BLaER1 treated with 17β-estradiol and CSF1 and Interleukin-3, amounts not matched to agents 10 nM and 100 nM (cell line): ENCODE measurements around the gene ORM2.
"Not testable (repeated sequence)": the region's sequence is repeated elsewhere in the genome, so short reads cannot be mapped to it uniquely, and the experiment has no call there.

Experiments
- H3K27ac ChIP-seq, 11 experiments: shearing (Covaris generic); formaldehyde crosslinking; 2 replicates each; pipeline ENCODE4 v1.8.1; 2022
- H3K27me3 ChIP-seq, 11 experiments: shearing (Covaris generic); formaldehyde crosslinking; 2 replicates each; pipeline ENCODE4 v1.8.1; 2022
- H3K36me3 ChIP-seq, 11 experiments: shearing (Covaris generic); formaldehyde crosslinking; 2 replicates each; pipeline ENCODE4 v1.8.1; 2022
- H3K4me1 ChIP-seq, 10 experiments: shearing (Covaris generic); formaldehyde crosslinking; 2 replicates each; pipeline ENCODE4 v1.8.1; 2022
- H3K4me2 ChIP-seq, 11 experiments: shearing (Covaris generic); formaldehyde crosslinking; 2 replicates each; pipeline ENCODE4 v1.8.1; 2022
- H3K4me3 ChIP-seq, 10 experiments: shearing (Covaris generic); formaldehyde crosslinking; 2 replicates each; pipeline ENCODE4 v1.8.1; 2022
- H3K9ac ChIP-seq, 11 experiments: shearing (Covaris generic); formaldehyde crosslinking; 2 replicates each; pipeline ENCODE4 v1.8.1; 2022
- H3K9me3 ChIP-seq, 11 experiments: shearing (Covaris generic); formaldehyde crosslinking; replicated peaks in 1 of 11; 2 replicates each; pipeline ENCODE4 v1.8.1; 2022
- H4K20me1 ChIP-seq, 11 experiments: shearing (Covaris generic); formaldehyde crosslinking; 2 replicates each; pipeline ENCODE4 v1.8.1; 2022
- Cebpa-rat ChIP-seq, 11 experiments: shearing (Covaris generic); IDR thresholded peaks; 2 replicates each; pipeline ENCODE4 v1.8.1; 2022

ORM2 gene

DNA sequence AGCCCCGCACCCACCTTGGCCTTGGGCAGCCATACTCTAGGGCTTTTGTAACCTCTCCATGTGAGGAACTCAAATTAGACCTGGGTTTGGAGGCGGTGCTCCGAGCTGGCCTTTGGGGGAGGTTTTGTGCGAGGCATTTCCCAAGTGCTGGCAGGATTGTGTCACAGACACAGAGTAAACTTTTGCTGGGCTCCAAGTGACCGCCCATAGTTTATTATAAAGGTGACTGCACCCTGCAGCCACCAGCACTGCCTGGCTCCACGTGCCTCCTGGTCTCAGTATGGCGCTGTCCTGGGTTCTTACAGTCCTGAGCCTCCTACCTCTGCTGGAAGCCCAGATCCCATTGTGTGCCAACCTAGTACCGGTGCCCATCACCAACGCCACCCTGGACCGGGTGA lies at the start of gene ORM2:
ORM2 (plus strand) TSS at position 245 of the 398 bp plus-strand sequence; CDS start at position 281, 36 bp downstream.
- not testable (repeated sequence) for H4K20me1 ChIP-seq, H3K9ac ChIP-seq, H3K4me3 ChIP-seq, H3K4me1 ChIP-seq, H3K36me3 ChIP-seq, H3K27me3 ChIP-seq, H3K27ac ChIP-seq, H3K4me2 ChIP-seq
- peaks cover 0 to 11% (median 3%) of the 10 kb centered on the region in 11 experiments; a peak in 11 of 22 replicates for H3K9me3 ChIP-seq

DNA sequence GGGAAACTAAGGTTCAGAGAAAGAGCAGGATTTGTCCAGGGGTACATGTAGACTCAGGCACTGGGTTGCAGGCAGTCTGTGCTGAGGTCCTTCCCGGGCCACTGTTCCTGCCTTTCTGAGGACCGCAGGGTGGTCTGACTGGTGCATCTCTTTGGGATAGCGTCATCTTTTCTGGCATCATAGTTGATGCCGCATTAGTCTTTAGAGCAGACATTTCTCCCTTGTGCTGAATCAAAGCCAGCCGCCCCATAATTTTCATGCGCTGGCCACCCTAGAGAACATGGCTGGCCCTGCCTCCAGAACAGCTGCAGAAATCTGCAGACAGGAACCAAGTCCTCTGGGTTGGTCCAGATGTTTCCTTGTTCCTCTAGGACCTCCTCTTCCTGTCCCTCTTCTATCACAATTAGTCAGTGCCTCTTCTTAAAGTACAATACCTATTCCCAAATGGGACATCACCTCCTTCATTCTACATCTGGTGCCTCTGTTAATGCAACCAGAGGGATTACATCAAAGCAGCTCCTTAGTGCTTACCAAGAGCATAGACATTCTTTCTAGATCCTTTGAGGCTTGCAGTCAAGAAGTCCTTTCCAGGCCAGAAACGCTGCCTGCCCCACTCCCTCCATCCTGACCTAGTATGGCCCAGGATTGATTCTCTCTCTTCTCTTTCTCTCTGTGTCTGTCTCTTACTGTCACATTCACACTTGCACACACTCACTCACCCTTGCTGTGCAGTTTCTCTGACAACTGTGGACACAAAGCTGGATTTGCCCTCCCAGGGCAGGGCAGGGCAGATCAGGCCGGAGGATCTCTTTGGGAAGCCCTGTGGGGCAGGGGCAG lies 48.8 kb upstream of the ORM2 start:
- Histone ChIP-seq H3K9me3 (no peaks in the 10 kb centered on the region), H3K27me3 (no peaks in the 10 kb centered on the region), H3K4me1 (peaks cover 16 to 81% (median 50%) of the 10 kb centered on the region in 10 experiments), H3K4me2 (peak overlapping the region in 9 of 11 experiments; percentile 30 to 67 (median 51); a peak in 18 of 22 replicates), H3K4me3 (no peak overlapping the region), H4K20me1 (peaks cover 0 to 5% (median 0%) of the 10 kb centered on the region in 11 experiments; a peak in 1 of 22 replicates), H3K36me3 (peaks cover 10 to 84% (median 67%) of the 10 kb centered on the region in 11 experiments), H3K9ac (peak overlapping the region in 6 of 11 experiments; percentile 10 to 47 (median 39); a peak in 6 of 22 replicates), H3K27ac (peak overlapping the region in 8 of 11 experiments; percentile 35 to 68 (median 50); a peak in 14 of 22 replicates)
- no peak for TF ChIP-seq Cebpa-rat (IDR thresholded peaks at IDR 0.05)

DNA sequence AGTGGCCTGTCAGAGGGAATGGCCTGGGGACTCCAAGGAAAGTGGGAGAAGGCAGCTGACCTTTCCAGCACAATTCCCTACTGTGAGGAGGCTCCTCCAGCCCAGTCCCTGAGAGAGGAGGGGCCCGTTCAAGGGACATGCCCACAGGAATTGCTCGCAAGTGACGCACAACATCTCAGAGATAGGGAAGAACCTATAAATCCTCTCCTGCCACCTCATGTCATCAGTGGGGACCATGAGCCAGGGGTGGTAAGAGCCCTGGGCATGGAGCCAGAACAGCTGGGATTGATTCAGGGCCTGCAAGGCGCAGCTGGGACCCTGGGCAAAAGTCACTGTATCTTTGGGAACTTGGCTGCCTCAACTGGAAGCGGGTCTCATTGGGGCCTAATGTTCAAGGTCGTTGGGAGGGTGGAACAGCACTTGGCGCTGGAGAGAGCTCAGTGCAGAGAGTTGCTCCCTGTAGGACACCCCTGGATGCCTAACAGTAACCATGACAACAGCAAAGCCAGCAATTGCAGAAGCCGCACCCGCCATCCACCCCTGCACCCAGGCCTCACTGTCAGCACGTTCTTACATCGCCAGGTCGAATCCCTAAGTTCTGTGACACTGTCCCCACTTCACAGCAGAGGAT lies 48.1 kb upstream of the ORM2 start:
- Histone ChIP-seq H3K4me3 (no peak overlapping the region), H3K36me3 (peaks cover 8 to 84% (median 66%) of the 10 kb centered on the region in 11 experiments; a peak in 21 of 22 replicates), H4K20me1 (peaks cover 0 to 5% (median 0%) of the 10 kb centered on the region in 11 experiments; a peak in 1 of 22 replicates), H3K4me1 (peaks cover 21 to 79% (median 50%) of the 10 kb centered on the region in 10 experiments), H3K27me3 (no peaks in the 10 kb centered on the region), H3K9ac (peak overlapping the region in 6 of 11 experiments; percentile 10 to 47 (median 39); a peak in 6 of 22 replicates), H3K4me2 (peak overlapping the region in 9 of 11 experiments; percentile 30 to 67 (median 51); a peak in 15 of 22 replicates), H3K9me3 (no peaks in the 10 kb centered on the region), H3K27ac (peak overlapping the region in 8 of 11 experiments; percentile 34 to 68 (median 48); a peak in 14 of 22 replicates)
- TF ChIP-seq Cebpa-rat (IDR thresholded peaks at IDR 0.05) = no peak

DNA sequence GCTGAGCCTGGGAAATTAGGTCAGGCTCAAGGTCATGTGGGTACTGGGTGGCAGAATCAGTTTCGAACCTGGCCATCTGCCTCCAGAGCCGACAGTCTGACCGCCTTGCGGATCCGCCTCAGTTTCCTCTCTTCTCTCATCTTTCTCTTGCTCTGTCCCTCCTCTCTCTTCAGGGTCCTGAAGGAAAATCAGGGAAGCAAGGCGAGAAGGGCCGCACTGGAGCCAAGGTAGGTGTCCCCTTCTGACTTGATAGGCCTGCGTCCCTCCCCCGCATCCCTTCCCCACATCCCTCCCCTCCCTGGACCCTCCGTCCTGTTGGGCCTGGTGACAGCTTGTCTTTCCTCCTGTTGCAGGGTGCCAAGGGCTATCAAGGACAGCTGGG lies 47.6 kb upstream of the ORM2 start:
- H3K36me3 ChIP-seq = peaks cover 3 to 84% (median 66%) of the 10 kb centered on the region in 11 experiments; a peak in 21 of 22 replicates
- no peak for TF ChIP-seq Cebpa-rat (IDR thresholded peaks at IDR 0.05)

GRCh38 chr9:114282507-114282906 lies 47.2 kb upstream of the ORM2 start:
- Histone ChIP-seq H3K27ac (peak overlapping the region in 5 of 11 experiments; percentile 10 to 68 (median 63); a peak in 6 of 22 replicates), H3K36me3 (peaks cover 0 to 84% (median 66%) of the 10 kb centered on the region in 11 experiments; a peak in 21 of 22 replicates), H3K27me3 (no peaks in the 10 kb centered on the region), H3K9ac (peak overlapping the region in 2 of 11 experiments; percentile 3 to 11; a peak in 2 of 22 replicates), H3K9me3 (no peaks in the 10 kb centered on the region), H3K4me3 (no peak overlapping the region), H3K4me1 (peaks cover 21 to 70% (median 46%) of the 10 kb centered on the region in 10 experiments), H3K4me2 (peak overlapping the region in 3 of 11 experiments; percentile 2 to 25 (median 18); a peak in 5 of 22 replicates), H4K20me1 (peaks cover 0 to 5% (median 0%) of the 10 kb centered on the region in 11 experiments; a peak in 1 of 22 replicates)
- TF ChIP-seq Cebpa-rat (IDR thresholded peaks at IDR 0.05) = no peak

More for the DNA sequence above, 47.6 kb upstream of the ORM2 start:
- no peaks in the 10 kb centered on the region for H3K9me3 ChIP-seq
- peak overlapping the region in 6 of 11 experiments; percentile 10 to 68 (median 58); a peak in 6 of 22 replicates for H3K27ac ChIP-seq
- H4K20me1 ChIP-seq = peaks cover 0 to 5% (median 0%) of the 10 kb centered on the region in 11 experiments; a peak in 1 of 22 replicates
- peak overlapping the region in 2 of 11 experiments; percentile 2 to 25; a peak in 4 of 22 replicates for H3K4me2 ChIP-seq
- no peak overlapping the region for H3K4me3 ChIP-seq
- no peaks in the 10 kb centered on the region for H3K27me3 ChIP-seq
- peaks cover 21 to 74% (median 48%) of the 10 kb centered on the region in 10 experiments for H3K4me1 ChIP-seq
- peak overlapping the region in 1 of 11 experiments; percentile 11; a peak in 2 of 22 replicates for H3K9ac ChIP-seq

- no peak overlapping the region for H3K4me3 ChIP-seq
- H4K20me1 ChIP-seq = peaks cover 0 to 5% (median 0%) of the 10 kb centered on the region in 11 experiments; a peak in 1 of 22 replicates
- peak overlapping the region in 3 of 11 experiments; percentile 2 to 25 (median 18); a peak in 5 of 22 replicates for H3K4me2 ChIP-seq
- H3K27me3 ChIP-seq = no peaks in the 10 kb centered on the region
- H3K4me1 ChIP-seq = peaks cover 21 to 70% (median 46%) of the 10 kb centered on the region in 10 experiments
- peak overlapping the region in 1 of 11 experiments; percentile 3; a peak in 1 of 22 replicates for H3K9ac ChIP-seq
- TF ChIP-seq Cebpa-rat (IDR thresholded peaks at IDR 0.05) = peak in 1 of 11 experiments; percentile 40; a peak in 1 of 22 replicates
- H3K27ac ChIP-seq = peak overlapping the region in 4 of 11 experiments; percentile 52 to 68 (median 64); a peak in 6 of 22 replicates
- H3K36me3 ChIP-seq = peaks cover 0 to 85% (median 67%) of the 10 kb centered on the region in 11 experiments; a peak in 20 of 22 replicates
- H3K9me3 ChIP-seq = no peaks in the 10 kb centered on the region
Observed at GRCh38 chr9:114282926-114283325, 46.7 kb upstream of the ORM2 start.

GRCh38 chr9:114283551-114284111 lies 46.0 kb upstream of the ORM2 start:
- no peaks in the 10 kb centered on the region for H3K27me3 ChIP-seq
- no peak for TF ChIP-seq Cebpa-rat (IDR thresholded peaks at IDR 0.05)
- H3K9me3 ChIP-seq = no peaks in the 10 kb centered on the region
- no peak overlapping the region for H3K4me3 ChIP-seq
- peak overlapping the region in 2 of 11 experiments; percentile 63 to 68; a peak in 1 of 22 replicates for H3K27ac ChIP-seq
- peaks cover 0 to 92% (median 70%) of the 10 kb centered on the region in 11 experiments; a peak in 21 of 22 replicates for H3K36me3 ChIP-seq
- H4K20me1 ChIP-seq = peaks cover 0 to 10% (median 0%) of the 10 kb centered on the region in 11 experiments; a peak in 1 of 22 replicates
- H3K4me1 ChIP-seq = peaks cover 18 to 67% (median 42%) of the 10 kb centered on the region in 10 experiments
- no peak overlapping the region for H3K4me2 ChIP-seq
- H3K9ac ChIP-seq = no peak overlapping the region; a peak in 1 of 22 replicates
